Nephron progenitor cell (in vitro differentiated cells): Measurements from ENCODE around the gene FBXO30.

Experiments used
- DNase-seq: peaks from one replicate; pipeline ENCODE4 v3.0.0; 2021
- H3K27ac Mint-ChIP-seq: 2 replicates; pipeline ENCODE4 v1.8.0; 2021; ENCODE audit warnings: mild to moderate bottlenecking, moderate library complexity, mixed read lengths
- H3K27me3 Mint-ChIP-seq: 2 replicates; pipeline ENCODE4 v1.8.0; 2021; ENCODE audit warnings: mild to moderate bottlenecking, low read depth, mixed read lengths; ENCODE audit not compliant: poor library complexity
- H3K36me3 Mint-ChIP-seq: 2 replicates; pipeline ENCODE4 v1.8.0; 2021; ENCODE audit warnings: low read depth, mixed read lengths
- H3K4me1 Mint-ChIP-seq: 2 replicates; pipeline ENCODE4 v1.8.0; 2021; ENCODE audit warnings: mixed read lengths
- H3K4me3 Mint-ChIP-seq: 2 replicates; pipeline ENCODE4 v1.8.0; 2021; ENCODE audit warnings: mild to moderate bottlenecking, moderate library complexity, mixed read lengths
- H3K9me3 Mint-ChIP-seq: 2 replicates; pipeline ENCODE4 v1.8.0; 2021; ENCODE audit warnings: mild to moderate bottlenecking, moderate library complexity, mixed read lengths
- TF ChIP-seq, protein P1 (sequence below): fragments of 200-600 bp; sonication (generic); IDR thresholded peaks from 2 replicates; pipeline ENCODE4 v1.5.0; 2021; ENCODE audit warnings: antibody characterized with exemption

Gene FBXO30

DNA sequence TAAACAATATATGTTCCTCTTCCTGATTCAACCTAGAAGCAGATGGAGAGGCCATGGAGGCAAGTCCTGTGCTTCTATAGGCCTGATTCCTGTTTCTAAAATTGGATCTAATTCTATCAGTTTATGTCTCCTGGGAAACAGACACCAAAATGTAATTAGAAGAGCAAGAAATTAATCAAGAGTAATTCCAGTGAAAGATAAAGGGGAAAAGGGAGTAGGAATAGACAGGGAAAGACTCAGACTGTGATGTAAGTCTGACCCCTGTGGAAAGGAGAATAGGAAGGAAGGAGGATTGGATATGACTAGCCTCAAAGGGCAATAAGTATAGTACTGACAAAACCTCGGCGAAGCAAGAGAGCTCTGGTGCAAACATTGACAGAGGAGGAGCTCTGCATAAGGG lies 33.9 kb upstream of the FBXO30 start:
- no peak for DNase-seq
- no peak overlapping the region for H3K4me3 Mint-ChIP-seq
- TF ChIP-seq, protein P1, sequence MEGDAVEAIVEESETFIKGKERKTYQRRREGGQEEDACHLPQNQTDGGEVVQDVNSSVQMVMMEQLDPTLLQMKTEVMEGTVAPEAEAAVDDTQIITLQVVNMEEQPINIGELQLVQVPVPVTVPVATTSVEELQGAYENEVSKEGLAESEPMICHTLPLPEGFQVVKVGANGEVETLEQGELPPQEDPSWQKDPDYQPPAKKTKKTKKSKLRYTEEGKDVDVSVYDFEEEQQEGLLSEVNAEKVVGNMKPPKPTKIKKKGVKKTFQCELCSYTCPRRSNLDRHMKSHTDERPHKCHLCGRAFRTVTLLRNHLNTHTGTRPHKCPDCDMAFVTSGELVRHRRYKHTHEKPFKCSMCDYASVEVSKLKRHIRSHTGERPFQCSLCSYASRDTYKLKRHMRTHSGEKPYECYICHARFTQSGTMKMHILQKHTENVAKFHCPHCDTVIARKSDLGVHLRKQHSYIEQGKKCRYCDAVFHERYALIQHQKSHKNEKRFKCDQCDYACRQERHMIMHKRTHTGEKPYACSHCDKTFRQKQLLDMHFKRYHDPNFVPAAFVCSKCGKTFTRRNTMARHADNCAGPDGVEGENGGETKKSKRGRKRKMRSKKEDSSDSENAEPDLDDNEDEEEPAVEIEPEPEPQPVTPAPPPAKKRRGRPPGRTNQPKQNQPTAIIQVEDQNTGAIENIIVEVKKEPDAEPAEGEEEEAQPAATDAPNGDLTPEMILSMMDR: no peak
- H3K9me3 Mint-ChIP-seq: no peaks in the 10 kb centered on the region
- H3K36me3 Mint-ChIP-seq: no peaks in the 10 kb centered on the region
- H3K27ac Mint-ChIP-seq: no peak overlapping the region
- no peaks in the 10 kb centered on the region for H3K27me3 Mint-ChIP-seq
- no peaks in the 10 kb centered on the region for H3K4me1 Mint-ChIP-seq

DNA sequence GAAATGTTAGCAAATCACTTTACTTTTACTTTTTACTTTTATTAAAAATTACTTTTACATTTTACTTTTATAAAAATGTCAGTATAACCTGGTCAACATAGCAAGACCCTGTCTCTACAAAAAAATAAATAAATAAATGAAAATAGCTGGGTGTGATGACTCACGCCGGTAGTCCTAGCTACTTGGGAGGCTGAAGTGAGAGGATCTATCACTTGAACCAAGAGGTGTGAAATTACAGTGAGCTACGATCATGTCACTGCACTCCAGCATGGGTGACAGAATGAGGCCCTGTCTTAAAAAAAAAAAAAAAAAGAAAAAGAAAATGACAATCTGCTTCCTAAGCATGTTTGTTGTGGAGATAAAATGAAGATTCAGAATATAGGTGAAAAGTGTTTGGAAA lies 31.0 kb upstream of the FBXO30 start:
- H3K4me3 Mint-ChIP-seq: no peak overlapping the region
- DNase-seq: no peak
- H3K4me1 Mint-ChIP-seq: no peaks in the 10 kb centered on the region
- no peaks in the 10 kb centered on the region for H3K36me3 Mint-ChIP-seq
- TF ChIP-seq, protein P1: no peak
- H3K27ac Mint-ChIP-seq: no peak overlapping the region
- H3K27me3 Mint-ChIP-seq: no peaks in the 10 kb centered on the region
- H3K9me3 Mint-ChIP-seq: no peaks in the 10 kb centered on the region

DNA sequence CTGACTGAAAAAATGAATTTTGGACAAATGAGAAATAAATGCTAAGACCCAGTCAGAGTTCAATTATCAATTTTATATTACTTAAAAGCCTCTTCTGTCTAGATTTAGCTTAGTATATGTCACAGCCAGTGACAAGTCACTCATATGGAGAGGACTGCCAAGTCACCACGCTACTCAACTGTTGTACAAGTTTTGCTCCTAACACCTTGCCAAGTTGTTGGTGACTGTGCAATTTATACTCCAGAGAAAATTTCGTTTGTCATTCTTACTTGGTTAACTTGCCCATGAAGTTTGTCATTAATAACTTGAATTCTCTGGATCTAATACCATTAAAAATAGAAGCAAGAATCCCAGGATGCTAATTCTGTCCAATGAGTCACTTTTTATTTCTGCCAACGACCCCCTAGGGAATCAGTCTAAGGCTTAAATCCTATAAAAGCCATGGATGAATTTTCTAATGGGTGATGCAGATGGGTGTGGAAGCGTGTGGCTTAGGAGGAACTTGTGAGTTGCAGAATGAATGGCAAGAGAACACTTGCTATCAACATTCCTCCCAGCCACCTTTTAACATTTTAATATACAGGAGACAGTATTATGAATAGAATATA lies 30.4 kb upstream of the FBXO30 start:
- Mint-ChIP-seq H3K27me3 (no peaks in the 10 kb centered on the region), H3K4me1 (no peaks in the 10 kb centered on the region), H3K9me3 (no peaks in the 10 kb centered on the region), H3K36me3 (no peaks in the 10 kb centered on the region), H3K27ac (no peak overlapping the region), H3K4me3 (no peak overlapping the region)
- TF ChIP-seq, protein P1: no peak
- DNase-seq: no peak

GRCh38 chr6:145842693-145843546 lies 28.3 kb upstream of the FBXO30 start:
- H3K27ac Mint-ChIP-seq: no peak overlapping the region
- peaks cover 3% of the 10 kb centered on the region for H3K27me3 Mint-ChIP-seq
- no peaks in the 10 kb centered on the region for H3K36me3 Mint-ChIP-seq
- H3K9me3 Mint-ChIP-seq: no peaks in the 10 kb centered on the region
- no peak for DNase-seq
- no peak overlapping the region for H3K4me3 Mint-ChIP-seq
- no peaks in the 10 kb centered on the region for H3K4me1 Mint-ChIP-seq
- TF ChIP-seq, protein P1: no peak

DNA sequence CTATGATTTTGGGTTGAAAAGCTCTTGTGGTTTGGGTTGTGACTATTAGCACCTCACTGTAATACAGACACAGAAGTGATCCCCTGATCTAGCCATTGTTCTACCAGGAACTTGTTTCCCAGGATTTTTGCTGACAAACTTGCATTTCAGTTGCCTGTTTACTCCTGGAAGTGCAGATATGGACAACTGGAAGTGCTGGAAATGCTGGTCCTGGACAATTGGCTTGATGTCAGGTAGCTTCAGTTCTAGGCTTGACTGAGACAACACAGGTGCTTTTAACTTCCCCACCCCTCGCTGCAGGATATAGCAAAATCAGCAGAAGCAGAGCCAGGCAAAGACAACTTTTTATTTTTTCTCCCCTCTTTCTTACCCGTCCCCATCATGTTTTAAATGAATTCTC lies 27.1 kb upstream of the FBXO30 start:
- H3K4me1 Mint-ChIP-seq: no peaks in the 10 kb centered on the region
- H3K36me3 Mint-ChIP-seq: no peaks in the 10 kb centered on the region
- DNase-seq: no peak
- no peaks in the 10 kb centered on the region for H3K9me3 Mint-ChIP-seq
- H3K27me3 Mint-ChIP-seq: peaks cover 3% of the 10 kb centered on the region
- no peak overlapping the region for H3K27ac Mint-ChIP-seq
- no peak overlapping the region for H3K4me3 Mint-ChIP-seq
- TF ChIP-seq, protein P1: no peak
